ENCODE results near the gene TBC1D3B.
"Not testable (repeated sequence)": the region's sequence is repeated elsewhere in the genome, so short reads cannot be mapped to it uniquely, and the experiment has no call there.

- TF ChIP-seq CTCF (IDR thresholded peaks at IDR 0.05); E2F4 (CRISPR knock-in tag; IDR thresholded peaks at IDR 0.05; ENCODE audit: borderline replicate concordance, low read depth); ATF3 (CRISPR knock-in tag; conservative IDR thresholded peaks at IDR 0.05); ZBTB43 (CRISPR knock-in tag; IDR thresholded peaks at IDR 0.05); NFYB (CRISPR knock-in tag; conservative IDR thresholded peaks at IDR 0.05; ENCODE audit: low read depth): not testable (repeated sequence)
Observed at GRCh38 chr17:36207383-36207782, 30.9 kb upstream of the TBC1D3B start.

All from WTC11 (cell line).